GM12878 (cell line): ENCODE data around the gene IFITM5. TPM values are rescaled to one million over a fixed set of nuclear protein-coding genes. Genes with fewer than 3 reads are reported as not detected.

ENCODE experiments used
- ATAC-seq: fragments of 200-7000 bp; cut with Tn5 transposase; 3 replicates; pipeline ENCODE4 v1.9.1; 2020; ENCODE audit warnings: mild to moderate bottlenecking, moderate library complexity
- BruUV-seq: library from RNA; stranded (reverse); fragments of 400-500 nt; replicated peaks from 2 replicates; lab custom pipeline; 2021; lab: Mats Ljungman, UMichigan
- CTCF ChIA-PET: fragments of 300-600 bp; sonication (Branson Sonifier 250); formaldehyde crosslinking; extraction: SDS; loops from one replicate; lab custom pipeline; 2021; ENCODE audit warnings: inconsistent platforms; lab: Yijun Ruan, JAX
- POLR2A ChIA-PET: fragments of 350-600 bp; formaldehyde crosslinking; extraction: SDS; loops from one replicate; lab custom pipeline; 2021; ENCODE audit warnings: inconsistent platforms; lab: Charles Lee
- RAD21 ChIA-PET: fragments of 300-600 bp; sonication (Branson Sonifier 250); formaldehyde crosslinking; loops from one replicate; lab custom pipeline; 2023; ENCODE audit warnings: antibody characterized with exemption; ENCODE audit not compliant: unreplicated experiment; lab: Charles Lee
- SMC1A ChIA-PET: fragments of 300-600 bp; sonication (Branson Sonifier 250); formaldehyde crosslinking; loops from one replicate; lab custom pipeline; 2023; ENCODE audit not compliant: unreplicated experiment, uncharacterized antibody; lab: Charles Lee
- DNase-seq: peaks from one replicate; pipeline ENCODE4 v3.0.0-alpha.2; 2011; ENCODE audit warnings: low read depth, low spot score
- FAIRE-seq: peaks from 3 replicates; lab custom pipeline; 2011; peaks lifted over from hg19 to GRCh38; lab: Jason Lieb, UNC
- H2AFZ ChIP-seq: 2 replicates; pipeline ENCODE4 v1.6.0; 2011; ENCODE audit warnings: low read depth, low read length, control low read depth; ENCODE audit not compliant: control insufficient read depth
- H3K27ac ChIP-seq: 2 replicates; pipeline ENCODE4 v1.5.1; 2011; ENCODE audit warnings: control low read depth; ENCODE audit not compliant: control insufficient read depth, insufficient read depth
- H3K27me3 ChIP-seq, 2 experiments: replicated peaks in 1 of 2; 2 replicates each; pipeline versions ENCODE4 v1.6.0 to v1.6.1; 2011; ENCODE audit warnings: low read length in 1 of 2; ENCODE audit not compliant: control insufficient read depth in 2 of 2, insufficient read depth in 2 of 2
- H3K36me3 ChIP-seq, 2 experiments: 2 replicates each; pipeline ENCODE4 v1.5.1; 2011; ENCODE audit warnings: low read length in 1 of 2; ENCODE audit not compliant: control insufficient read depth in 2 of 2, insufficient read depth in 2 of 2
- H3K4me1 ChIP-seq: 2 replicates; pipeline ENCODE4 v1.6.1; 2011; ENCODE audit warnings: mild to moderate bottlenecking, low read length, moderate library complexity, mixed read lengths; ENCODE audit not compliant: control insufficient read depth, insufficient read depth
- H3K4me2 ChIP-seq: 2 replicates; pipeline ENCODE4 v1.6.0; 2011; ENCODE audit warnings: control low read depth; ENCODE audit not compliant: control insufficient read depth, insufficient read depth
- H3K4me3 ChIP-seq: fragments of 200-600 bp; sonication (generic); 2 replicates; pipeline ENCODE4 v1.5.1; 2016
- H3K79me2 ChIP-seq: 2 replicates; pipeline ENCODE4 v1.6.0; 2011; ENCODE audit warnings: low read length; ENCODE audit not compliant: control insufficient read depth, insufficient read depth
- H3K9ac ChIP-seq: 2 replicates; pipeline ENCODE4 v1.8.0; 2011; ENCODE audit warnings: low read length, control low read depth, mixed read lengths; ENCODE audit not compliant: control insufficient read depth, insufficient read depth
- H3K9me3 ChIP-seq: replicated peaks from 3 replicates; pipeline ENCODE4 v1.5.1; 2011; ENCODE audit warnings: mild to moderate bottlenecking, low read length; ENCODE audit not compliant: control insufficient read depth, insufficient read depth
- H4K20me1 ChIP-seq: 2 replicates; pipeline ENCODE4 v1.6.0; 2011; ENCODE audit not compliant: control insufficient read depth, insufficient read depth
- TBL1XR1 ChIP-seq: IDR thresholded peaks from 2 replicates; pipeline ENCODE4 v1.6.1; 2012; ENCODE audit warnings: low read depth, low read length, improper control_type of control experiment
- YBX1 ChIP-seq: fragments of 450-650 bp; IDR thresholded peaks from 2 replicates; pipeline ENCODE4 v1.6.1; 2016; ENCODE audit warnings: antibody characterized with exemption
- ZNF622 ChIP-seq: fragments of 450-650 bp; IDR thresholded peaks from 2 replicates; pipeline ENCODE4 v1.6.1; 2017; ENCODE audit warnings: mild to moderate bottlenecking, inconsistent platforms
- WGBS: methylation state at CpG from one replicate; pipeline ENCODE4 v1.1.6; 2016; ENCODE audit warnings: low lambda C conversion rate; ENCODE audit not compliant: insufficient replicate concordance, insufficient coverage; ENCODE audit errors: missing lambda C conversion rate; 5-methylcytosine and 5-hydroxymethylcytosine counted together
- in situ Hi-C: fragments of 300-500 bp; cut with MboI; formaldehyde crosslinking; loops from 9 replicates; pipeline ENCODE4 v1.14.3; 2018; ENCODE audit warnings: mixed read lengths
- intact Hi-C: fragments of 100-400 bp; cut with micrococcal nuclease; formaldehyde crosslinking; loops from one replicate; pipeline ENCODE4 v1.14.2; 2022; ENCODE audit not compliant: unreplicated experiment
- polyA plus RNA-seq, 11 experiments: library from polyadenylated mRNA; depleted of rRNA in 4 of 11; unstranded in 6 of 11; stranded (reverse) in 5 of 11; fragments of >200 nt; fragmentation: Nextera tagmentation in 4 of 11; fragmentation: Illumina TruSeq in 1 of 11; extraction: Ambion mirVana in 4 of 11; extraction: Trizol in 1 of 11; gene quantifications; 1 replicate in 1 of 11; 2 replicates in 10 of 11; pipeline versions ENCODE4 v1.2.1 to v1.2.3, GENCODE V29; 2011 to 2016; ENCODE audit warnings: inconsistent platforms in 2 of 11, missing spikeins in 2 of 11, low read depth in 1 of 11
- total RNA-seq, 4 experiments: library from RNA; depleted of rRNA in 3 of 4; stranded (reverse); fragments of >200 nt in 3 of 4; fragmentation: Illumina TruSeq in 1 of 4; extraction: Trizol in 1 of 4; gene quantifications; 2 replicates each; pipeline versions ENCODE4 v1.2.1 to v1.2.3, GENCODE V29; 2013 to 2021

IFITM5 gene
- total and polyA plus RNA-seq, 10 of the 15 experiments (the other 5 are each of a cell fraction or from before 2014, with no cell fraction given): not detected

GRCh38 chr11:331358-332060 is 32.2 kb upstream of the IFITM5 start:
- no peak for TF ChIP-seq TBL1XR1
- no peak for TF ChIP-seq ZNF622
- no peak for TF ChIP-seq YBX1
- ChIA-PET RAD21 (interaction anchor here (1.1 to 5.2 kb wide), 5 partner anchors 12 to 23 kb away, joined by 3 to 68 read pairs (median 21); no protein-coding TSS in a partner anchor), CTCF (interaction anchor here (1.1 to 5.4 kb wide), 6 partner anchors 14 to 25 kb away, joined by 3 to 36 read pairs (median 16); partner anchors contain the start of gene IFITM2), POLR2A (interaction anchor here (2.7 to 6.0 kb wide), 5 partner anchors 9 to 24 kb away, joined by 14 to 86 read pairs (median 45); partner anchors contain the start of gene IFITM1), SMC1A (interaction anchor here (1.1 to 4.5 kb wide), 8 partner anchors 9 to 23 kb away, joined by 4 to 44 read pairs (median 22); no protein-coding TSS in a partner anchor)
- Histone ChIP-seq H4K20me1 (no peaks in the 10 kb centered on the region), H3K9ac (no peak overlapping the region), H3K27ac (peak overlapping the region; percentile 82), H3K4me1 (peaks cover 42% of the 10 kb centered on the region), H2AFZ (no peak overlapping the region), H3K9me3 (peaks cover 5% of the 10 kb centered on the region; the same call in 2 of the 3 replicates), H3K4me3 (no peak overlapping the region), H3K4me2 (peak overlapping the region; percentile 89), H3K36me3 (no peaks in the 10 kb centered on the region), H3K79me2 (no peaks in the 10 kb centered on the region; the same call in 1 of the 2 replicates), H3K27me3 (no peaks in the 10 kb centered on the region)
- intact Hi-C loops (loop anchor here (2.0 kb wide), 1 partner anchor 17 kb away; the partner anchor contains the start of gene IFITM1), in situ Hi-C loops (no loop called here)
- ATAC-seq: no peak
- BruUV-seq: no TSS peak
- no peak for FAIRE-seq
- 70% methylated on average over 19 of the region's 19 CpGs for whole genome bisulfite sequencing
- DNase-seq: no peak
